GM18520 (cell line): ENCODE data around the gene LZIC.
"Not testable (repeated sequence)": the region's sequence is repeated elsewhere in the genome, so short reads cannot be mapped to it uniquely, and the experiment has no call there.

ENCODE experiments used
- ATAC-seq: cut with Tn5 transposase; IDR thresholded peaks from one replicate; pipeline ENCODE4 v1.9.1; 2021; ENCODE audit not compliant: unreplicated experiment

The LZIC gene

DNA sequence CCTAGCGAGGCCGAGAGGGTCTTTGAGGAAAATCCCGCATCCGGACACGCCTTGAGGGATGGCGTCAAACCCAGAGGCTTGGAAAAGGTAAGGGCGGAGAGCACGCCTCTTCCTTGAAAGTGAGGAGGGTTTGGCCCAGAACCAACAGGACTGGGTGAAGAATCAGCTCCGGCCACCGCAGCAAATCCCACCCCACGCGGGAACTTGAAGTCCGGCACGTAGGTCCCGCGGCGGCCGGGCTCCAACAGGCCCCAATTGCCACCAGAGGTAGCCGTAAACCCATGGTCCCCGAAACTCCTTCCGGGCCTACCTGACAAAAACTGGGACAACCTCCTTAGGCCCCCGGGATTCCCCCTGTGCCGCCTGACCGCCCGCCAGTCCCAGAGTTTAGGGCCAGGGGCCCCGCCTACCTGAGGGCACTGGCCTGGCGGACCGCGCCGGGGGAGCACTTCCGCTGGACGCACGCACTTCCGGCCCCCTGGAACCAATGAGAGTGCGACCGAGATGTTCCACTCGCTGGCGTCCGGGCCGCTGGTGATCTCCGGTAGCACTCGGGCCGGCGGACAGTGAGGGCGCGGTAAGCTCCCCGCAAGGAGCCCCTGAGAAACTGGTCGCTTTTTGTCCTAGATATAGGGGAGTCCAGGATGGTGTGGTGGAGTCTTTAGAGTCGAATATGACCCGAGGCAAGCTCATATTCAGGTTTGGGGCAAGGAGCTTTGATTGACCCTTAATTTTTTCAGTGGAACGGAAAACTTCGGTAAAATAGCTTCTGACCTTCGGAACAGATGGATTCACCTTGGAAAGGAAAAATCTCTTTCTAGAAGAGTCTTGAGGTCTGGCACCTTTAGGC lies at the start of gene LZIC, which contains the start of gene NMNAT1:
TSS of gene LZIC (minus strand) at position 453 of the 850 bp plus-strand sequence. CDS start 6,772 bp downstream, outside the sequence.
TSS of gene NMNAT1 (plus strand) at position 537 of the 850 bp plus-strand sequence. CDS start 28,599 bp downstream, outside the sequence.
- peak; percentile 81 for ATAC-seq

DNA sequence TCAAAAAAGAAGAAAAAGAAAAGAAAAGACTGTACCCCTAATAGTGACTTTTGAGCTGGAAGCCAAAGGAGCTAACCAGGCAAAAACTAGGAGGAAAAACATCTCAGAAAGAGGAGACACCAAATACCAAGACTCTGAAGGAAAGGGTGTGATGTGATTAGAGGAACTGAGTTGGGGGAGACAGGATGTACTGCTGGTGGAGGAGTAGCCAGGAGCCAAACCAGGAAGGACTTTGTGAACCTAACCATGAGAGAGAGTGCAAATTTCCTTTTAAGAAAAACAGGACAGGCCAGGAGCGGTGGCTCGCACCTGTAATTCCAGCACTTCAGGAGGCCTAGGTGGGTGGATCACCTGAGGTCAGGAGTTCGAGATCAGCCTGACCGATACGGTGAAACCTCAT lies 49.7 kb upstream of the LZIC start:
- ATAC-seq: no peak

DNA sequence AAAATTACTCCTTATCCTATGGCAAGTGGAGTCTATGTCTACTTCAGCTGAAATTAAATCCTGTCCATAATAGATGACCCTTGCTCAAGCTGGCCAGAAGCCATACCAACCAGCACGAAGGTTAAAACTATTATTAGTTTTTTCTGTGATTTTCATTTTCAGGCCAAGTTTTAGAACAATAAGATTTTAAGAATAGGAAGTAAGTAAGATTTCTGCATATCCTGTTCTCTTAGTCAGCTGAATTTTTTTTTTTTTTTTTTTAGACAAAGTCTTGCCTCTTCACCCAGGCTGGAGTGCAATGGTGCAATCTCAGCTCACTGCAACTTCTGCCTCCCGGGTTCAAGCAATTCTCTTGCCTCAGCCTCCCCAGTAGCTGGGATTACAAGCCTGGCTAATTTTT lies 47.8 kb upstream of the LZIC start:
- no peak for ATAC-seq

DNA sequence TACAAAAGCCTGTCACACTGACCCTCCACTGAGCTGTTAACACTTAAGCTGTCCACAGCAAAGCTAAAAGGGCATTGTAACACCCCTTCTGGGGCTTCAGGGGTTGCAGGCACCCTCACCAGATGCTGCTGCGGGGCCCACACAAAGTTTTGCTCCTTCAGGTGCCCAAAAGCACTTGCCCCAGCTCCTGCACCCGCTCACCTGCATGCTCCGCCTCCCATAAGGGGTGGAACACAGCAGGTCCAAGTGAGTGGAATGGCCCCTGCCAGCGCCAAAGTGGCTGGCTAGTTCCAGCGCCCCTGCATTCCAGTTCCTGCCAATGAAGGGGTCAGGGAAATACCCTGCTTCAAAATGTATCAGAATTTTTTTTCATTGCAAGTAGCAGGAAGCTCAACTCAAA lies 46.6 kb upstream of the LZIC start:
- ATAC-seq: no peak

DNA sequence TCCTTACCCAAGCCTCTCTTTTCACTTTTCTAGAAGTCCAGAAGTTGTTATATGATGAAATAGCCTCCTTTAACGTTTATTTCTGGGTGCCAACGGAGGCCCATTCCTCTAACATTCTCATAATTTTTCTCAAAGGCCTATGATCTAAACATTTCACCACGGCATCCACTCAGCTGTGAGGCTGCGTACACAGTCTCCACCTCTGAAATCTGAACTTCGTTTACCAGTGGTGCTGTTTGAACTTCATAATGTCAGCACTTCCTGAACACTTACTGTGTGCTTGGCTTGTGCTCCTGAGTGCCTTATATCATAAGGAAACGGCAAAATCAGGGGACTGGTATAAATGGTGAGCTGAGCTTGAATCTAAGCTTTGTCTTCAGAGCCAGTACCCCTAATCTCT lies 41.8 kb upstream of the LZIC start:
- ATAC-seq: no peak

DNA sequence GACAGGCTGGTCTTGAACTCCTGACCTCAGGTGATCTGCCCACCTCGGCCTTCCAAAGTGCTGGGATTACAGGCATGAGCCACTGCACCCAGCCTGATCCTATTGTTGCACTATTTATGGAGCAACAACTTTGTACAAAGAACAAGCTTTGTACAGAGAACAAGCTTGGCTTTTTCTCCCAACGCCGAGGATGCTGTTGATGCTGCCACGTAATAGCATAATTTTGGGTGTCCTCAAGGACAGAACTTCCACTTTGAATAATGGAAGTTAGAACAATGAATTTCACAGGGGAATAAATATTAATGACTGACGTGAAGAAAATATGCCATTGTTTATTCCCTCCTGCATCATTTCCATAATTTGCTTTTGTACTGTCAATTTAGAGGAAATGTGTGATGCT lies 41.1 kb upstream of the LZIC start:
- no peak for ATAC-seq

DNA sequence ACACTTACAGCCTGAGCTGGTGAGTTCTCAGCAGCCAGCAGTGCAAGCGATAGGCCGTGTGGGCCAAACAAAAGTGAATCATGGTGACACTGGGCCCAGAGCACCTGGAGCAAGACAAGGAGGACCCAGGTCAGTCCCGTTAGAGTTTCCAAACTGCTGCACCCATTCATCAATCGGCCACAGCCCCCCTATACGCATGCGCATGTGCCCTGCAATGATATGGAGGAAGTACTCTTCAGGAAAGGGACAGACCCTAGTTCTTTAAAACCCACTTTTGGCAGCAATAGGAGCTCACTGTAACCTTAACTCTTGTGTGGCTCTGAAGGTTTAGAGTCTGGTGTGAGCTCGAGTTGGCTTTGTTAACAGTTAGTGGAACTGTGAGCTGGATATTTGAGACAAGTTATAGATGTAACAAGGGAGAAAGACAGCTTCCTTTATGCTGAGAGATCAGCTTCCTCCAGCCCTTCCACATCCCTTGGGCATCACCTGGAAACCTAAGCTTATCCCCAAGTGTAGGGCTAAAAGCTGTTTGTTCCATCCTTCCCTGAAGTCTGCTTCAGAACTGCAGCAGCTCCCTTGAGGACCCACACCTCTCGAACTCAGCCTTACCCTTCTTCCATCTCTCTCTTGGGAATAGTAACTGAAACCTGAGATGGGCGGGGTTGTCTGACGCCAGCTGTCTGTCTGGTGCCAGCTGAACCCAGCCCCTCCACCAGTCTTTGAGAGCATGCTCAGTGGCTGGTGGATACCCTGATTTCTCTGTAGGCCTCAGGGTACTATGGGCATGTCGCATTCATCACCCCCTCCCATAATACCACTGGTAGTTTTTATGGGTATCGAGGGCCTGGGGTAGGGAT lies 17.7 kb upstream of the LZIC start:
- no peak for ATAC-seq

DNA sequence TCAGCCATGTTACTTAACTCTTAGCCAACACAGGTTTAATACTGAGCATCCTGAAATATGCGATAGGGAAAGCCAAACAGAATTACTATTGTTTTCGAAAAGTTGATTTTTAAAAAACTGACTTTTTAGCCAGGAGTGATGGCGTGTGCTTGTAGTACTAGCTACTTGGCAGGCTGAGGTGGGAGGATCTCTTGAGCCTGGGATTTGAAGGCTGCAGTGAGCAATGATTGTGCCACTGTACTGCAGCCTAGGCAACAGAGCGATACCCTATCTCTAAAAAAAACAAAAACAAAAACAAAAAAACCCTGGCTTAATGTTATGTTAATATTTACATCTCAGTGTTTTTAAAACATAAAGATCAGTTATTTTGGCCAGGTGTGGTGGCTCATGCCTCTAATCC lies 16.8 kb upstream of the LZIC start:
- ATAC-seq: no peak

DNA sequence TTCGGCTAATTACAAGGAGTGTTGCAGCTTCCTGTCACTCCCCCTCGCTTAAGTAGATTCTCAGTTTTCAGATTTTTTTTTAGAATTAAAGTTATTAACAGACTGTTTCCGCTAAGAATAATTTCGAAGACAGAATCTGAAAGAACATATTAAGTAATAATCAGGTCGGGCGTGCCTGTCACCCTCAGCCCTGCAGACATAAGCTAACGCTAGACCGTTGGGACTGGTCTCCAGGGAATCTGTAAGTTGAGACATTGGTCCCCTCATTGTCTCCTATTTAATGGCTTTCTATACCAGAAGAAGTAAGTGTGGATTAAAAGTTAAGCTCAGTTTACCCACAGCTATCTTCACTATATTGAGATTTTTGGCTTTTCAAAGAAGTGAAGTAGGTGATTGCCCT lies 14.5 kb upstream of the LZIC start:
- ATAC-seq: no peak

DNA sequence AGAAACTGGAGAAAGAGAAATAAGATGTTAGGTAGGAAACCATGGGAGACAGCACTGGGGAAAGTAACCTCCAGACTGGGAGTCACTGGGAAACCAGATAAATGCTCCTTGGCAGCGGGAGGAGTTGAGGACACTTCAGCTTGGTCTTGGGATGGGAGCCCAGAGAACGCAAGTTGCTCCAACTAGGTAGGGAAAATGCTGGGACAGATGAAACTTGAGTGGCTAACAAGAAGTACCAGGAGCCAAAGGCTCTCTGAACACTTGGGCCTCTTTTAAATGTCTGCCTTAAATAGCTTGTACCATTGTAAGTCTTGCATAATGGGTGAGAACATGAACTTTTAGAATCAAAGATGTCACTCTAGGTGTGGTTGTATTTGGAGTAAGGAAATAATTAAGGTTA lies 3.1 kb upstream of the LZIC start:
- ATAC-seq: no peak

DNA sequence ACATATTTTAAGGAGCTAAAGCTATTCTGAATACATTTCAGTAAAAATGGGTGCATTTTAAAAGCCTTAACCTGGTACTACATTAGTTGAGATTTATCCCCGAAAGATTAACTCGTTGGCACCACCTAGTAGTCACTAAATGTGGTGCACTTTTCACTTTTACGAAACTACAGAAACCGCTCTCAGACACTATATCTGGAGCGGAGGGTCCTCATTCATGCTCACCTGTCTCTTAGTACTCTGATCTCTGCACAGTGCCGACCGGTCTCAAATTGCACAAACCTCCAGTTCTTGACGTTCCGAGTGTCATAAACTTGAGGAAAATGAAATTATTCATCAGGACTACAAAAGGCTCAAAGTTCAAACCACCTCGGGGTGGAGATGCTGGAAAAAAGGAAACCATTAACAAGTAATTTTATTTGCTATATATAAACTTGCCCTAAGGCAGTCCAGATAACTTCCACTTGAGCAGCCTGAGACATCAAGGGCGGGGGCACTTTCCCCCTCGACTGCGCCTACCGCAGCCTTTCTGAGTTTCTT lies 722 bp downstream of the LZIC start:
- peak; percentile 34 for ATAC-seq

DNA sequence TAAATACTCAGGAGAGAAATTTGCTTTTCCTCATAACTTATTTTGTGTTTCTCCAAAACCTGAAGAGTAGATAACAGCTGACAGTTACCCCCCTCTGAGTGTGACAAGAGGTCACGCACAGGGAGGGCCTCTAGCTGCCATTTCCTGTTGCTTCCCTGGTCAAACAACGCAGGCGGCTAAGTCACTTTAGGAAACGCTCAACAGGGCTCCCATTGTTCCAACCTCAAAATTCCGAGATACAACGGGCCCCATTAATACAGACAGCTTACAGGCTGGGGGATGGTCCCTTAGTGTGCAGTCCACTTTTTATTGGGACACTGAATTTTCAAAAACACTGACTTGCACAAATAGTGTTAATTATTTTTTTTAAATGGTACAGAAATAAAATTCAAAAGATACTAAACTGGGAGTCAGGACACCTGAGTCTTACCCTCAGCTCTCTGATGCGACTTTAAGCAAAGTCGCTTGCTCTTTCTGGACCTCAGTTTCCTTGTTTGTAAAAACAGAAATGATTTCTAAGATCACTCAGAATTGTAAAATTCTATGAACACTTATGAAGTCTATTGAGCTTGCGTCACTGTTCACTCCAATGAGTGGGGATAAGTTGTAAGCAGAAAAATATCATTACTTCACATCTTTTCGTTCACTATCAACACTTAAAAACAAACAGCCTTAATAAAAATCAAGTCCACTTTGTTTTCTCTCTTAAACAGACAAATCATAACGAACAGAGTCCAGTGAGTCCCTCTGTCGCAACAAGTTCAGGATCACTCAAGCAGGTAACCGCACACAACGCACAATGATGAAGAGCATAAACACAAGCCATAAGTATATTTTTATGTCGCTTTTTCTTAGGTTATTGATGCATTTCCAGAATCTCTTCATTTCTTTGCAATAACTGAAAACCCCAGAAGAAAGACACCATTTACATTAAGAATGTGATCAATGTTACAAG lies 13.5 kb downstream of the LZIC start:
- no peak for ATAC-seq

DNA sequence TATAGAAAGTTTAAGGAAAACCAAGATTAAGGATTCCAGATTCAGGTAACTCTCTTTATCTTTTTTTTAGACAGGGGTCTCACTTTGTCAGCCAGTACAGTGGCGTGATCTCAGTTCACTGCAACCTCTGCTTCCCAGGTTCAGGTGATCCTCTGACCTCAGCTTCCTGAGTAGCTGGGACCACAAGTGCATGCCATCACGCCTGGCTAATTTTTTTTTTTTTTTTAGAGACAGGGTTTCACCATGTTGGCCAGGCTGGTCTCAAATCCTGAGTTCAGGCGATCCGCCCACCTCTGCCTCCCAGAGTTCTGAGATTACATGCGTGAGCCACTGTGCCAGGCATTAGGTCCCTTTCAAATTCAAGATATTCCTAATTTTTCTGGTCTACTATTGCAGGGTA lies 15.9 kb downstream of the LZIC start:
- ATAC-seq: no peak

DNA sequence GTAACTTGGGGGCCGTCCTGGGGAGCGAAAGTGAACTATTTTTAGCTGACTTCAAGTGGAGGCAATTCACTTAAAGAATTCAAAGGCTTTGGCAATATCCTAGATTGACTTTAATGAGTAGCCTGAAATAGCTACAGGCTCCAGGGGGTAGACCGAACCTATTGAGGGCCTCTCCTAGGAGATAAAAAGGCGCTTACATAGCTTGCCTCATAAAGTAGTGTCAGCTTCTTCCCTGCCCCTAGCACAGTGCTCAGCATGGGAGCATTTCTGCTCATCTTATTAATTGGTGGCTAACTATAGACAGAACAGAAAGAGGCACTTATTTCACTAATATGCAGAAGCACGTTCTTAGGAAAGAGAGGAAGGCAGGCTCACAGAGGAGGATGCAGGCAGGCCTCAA lies 20.8 kb downstream of the LZIC start:
- no peak for ATAC-seq

DNA sequence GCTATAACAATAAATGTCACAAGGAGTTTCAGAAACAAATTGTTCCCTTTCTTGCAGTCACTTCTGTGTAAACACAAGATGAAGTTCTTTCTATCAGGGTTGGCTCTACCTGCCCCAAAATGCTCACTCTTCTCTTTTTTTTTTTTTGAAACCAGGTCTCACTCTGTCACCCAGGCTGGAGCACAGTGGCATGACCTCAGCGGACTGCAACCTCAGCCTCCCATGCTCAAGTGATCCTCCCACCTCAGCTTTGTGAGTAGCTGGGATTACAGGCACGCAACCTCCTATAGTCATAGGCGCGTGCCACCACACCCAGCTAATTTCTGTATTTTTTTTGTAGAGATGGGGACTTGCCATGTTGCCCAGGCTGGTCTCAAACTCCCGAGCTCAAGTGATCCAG lies 22.6 kb downstream of the LZIC start:
- ATAC-seq: no peak

DNA sequence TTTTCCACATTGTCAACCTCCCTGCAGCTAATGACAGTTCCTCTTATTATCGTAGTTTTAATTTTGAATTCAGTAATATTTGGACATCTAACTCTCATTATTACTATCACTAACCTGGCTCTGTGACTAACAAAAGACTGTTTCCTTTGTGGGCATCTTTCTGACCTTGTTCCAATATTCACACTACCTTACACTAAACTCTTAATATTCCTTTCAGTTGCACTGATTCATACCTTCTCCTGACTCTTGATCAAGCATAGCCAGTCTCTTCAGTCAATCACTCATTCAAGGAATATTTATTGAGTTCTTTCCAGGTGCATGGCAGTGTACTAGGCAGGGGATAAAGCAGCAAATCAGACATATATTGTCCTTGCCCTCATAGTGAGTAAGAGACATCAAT lies 25.3 kb downstream of the LZIC start:
- no peak for ATAC-seq

DNA sequence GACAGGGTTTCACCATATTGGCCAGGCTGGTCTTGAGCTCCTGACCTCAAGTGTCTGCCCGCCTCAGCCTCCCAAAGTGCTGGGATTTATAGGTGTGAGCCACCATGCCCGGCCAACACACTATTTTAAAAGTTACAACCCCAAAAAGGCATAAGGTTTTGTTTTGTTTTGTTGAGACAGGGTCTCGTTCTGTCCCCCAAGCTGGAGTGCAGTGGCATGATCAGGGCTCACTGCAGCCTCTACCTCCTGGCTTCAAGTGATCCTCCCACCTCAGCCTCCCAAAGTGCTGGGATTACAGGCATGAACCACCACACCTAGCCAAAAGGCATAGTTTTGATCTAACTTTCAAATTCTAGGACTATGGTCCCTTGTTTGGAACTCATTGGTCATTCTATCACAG lies 25.7 kb downstream of the LZIC start:
- ATAC-seq: not testable (repeated sequence)

DNA sequence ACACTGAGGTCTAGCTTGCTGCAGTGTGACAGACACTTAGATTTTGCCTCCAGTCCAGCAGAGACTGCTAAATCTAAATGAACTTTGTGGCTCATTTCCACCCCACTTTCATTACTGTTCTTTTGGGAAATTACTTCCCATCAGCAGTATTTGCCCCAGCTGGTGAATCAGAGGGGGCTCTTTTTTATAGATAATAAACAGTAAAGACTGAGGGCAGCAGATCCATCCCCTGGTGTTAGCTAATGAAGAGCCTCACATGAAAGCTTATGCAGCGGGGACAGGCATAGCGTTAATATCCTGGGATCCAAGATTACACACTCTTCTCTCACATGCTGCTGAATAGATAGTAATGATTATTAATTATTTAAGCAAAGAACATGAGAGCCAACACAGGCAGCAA lies 26.7 kb downstream of the LZIC start:
- ATAC-seq: no peak

DNA sequence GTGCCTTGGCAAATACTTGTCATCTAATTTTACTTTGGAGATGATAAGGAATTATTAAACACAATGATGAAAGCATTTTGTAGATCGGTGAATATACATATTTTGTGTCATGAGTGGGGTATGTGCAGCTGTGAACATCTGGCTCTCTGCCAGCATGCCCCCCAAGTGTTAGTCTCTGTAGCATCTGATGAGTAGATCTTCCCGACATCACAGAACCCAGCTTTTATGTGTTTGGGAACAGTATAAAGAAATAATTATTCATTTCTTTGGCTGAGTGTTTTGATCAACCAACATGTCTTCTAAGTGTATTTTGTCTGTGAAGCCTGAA lies 28.6 kb downstream of the LZIC start:
- no peak for ATAC-seq

DNA sequence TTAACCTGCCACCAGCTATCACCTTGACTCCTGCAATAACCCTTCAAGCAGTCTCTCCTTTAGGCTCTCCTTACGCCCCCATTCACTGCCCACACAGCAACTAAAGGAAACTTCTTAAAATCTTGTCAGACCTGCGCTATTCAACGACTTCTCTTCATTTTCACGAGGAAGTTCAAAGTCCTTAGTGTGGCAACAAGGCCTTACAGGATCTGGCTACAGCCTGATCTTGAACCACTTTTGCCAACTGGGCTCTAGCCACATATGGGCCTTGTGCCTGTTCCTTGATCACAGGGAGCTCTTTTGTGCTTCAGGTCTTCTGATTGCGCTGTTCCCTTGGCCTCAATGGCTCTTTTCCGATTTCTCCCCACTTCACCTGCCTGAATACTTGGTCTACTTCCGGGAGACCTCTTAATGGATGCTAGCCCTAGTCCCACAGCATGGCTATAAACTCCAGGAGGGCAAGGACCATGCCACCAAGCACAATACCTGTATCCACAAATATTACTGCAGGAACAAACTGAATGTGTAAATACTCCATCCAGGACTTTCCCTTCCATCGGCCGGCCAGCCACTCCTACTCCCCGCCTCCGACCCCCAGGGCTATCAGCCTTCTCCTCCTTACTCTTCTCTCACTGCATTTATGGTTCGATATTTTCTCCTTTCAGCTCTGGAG lies 30.8 kb downstream of the LZIC start:
- no peak for ATAC-seq
